ENCODE results near the gene CD82. TPM values are rescaled to one million over a fixed set of nuclear protein-coding genes. Genes with fewer than 3 reads are reported as not detected.

Gene CD82
- total RNA-seq, 1 donor from 2014 or later, result 16.1 TPM

GRCh38 chr11:44576656-44577055, 11.2 kb downstream of the CD82 start:
- TF ChIP-seq CTCF (IDR thresholded peaks at IDR 0.05; ENCODE audit: unreplicated experiment), result no peak
- H3K4me3 Mint-ChIP-seq (ENCODE audit: unreplicated experiment), result no peak overlapping the region
- H3K4me1 Mint-ChIP-seq (ENCODE audit: unreplicated experiment), result peaks cover 18% of the 10 kb centered on the region
- peaks cover 3% of the 10 kb centered on the region for H3K27me3 Mint-ChIP-seq (ENCODE audit: unreplicated experiment)
- peaks cover 4% of the 10 kb centered on the region for H3K36me3 Mint-ChIP-seq (ENCODE audit: low read depth, unreplicated experiment)
- H3K27ac Mint-ChIP-seq (ENCODE audit: unreplicated experiment), result no peak overlapping the region
- no peaks in the 10 kb centered on the region for H3K9me3 Mint-ChIP-seq (ENCODE audit: unreplicated experiment)
- DNase-seq (ENCODE audit: low spot score), result no peak

GRCh38 chr11:44577231-44577830, 11.9 kb downstream of the CD82 start:
- no peak overlapping the region for H3K27ac Mint-ChIP-seq (ENCODE audit: unreplicated experiment)
- no peak for TF ChIP-seq CTCF (IDR thresholded peaks at IDR 0.05; ENCODE audit: unreplicated experiment)
- peaks cover 13% of the 10 kb centered on the region for H3K4me1 Mint-ChIP-seq (ENCODE audit: unreplicated experiment)
- DNase-seq (ENCODE audit: low spot score), result no peak
- no peaks in the 10 kb centered on the region for H3K9me3 Mint-ChIP-seq (ENCODE audit: unreplicated experiment)
- no peak overlapping the region for H3K4me3 Mint-ChIP-seq (ENCODE audit: unreplicated experiment)
- H3K36me3 Mint-ChIP-seq (ENCODE audit: low read depth, unreplicated experiment), result peaks cover 2% of the 10 kb centered on the region
- H3K27me3 Mint-ChIP-seq (ENCODE audit: unreplicated experiment), result peaks cover 9% of the 10 kb centered on the region

GRCh38 chr11:44578279-44578678, 12.8 kb downstream of the CD82 start:
- peaks cover under 1% of the 10 kb centered on the region for H3K9me3 Mint-ChIP-seq (ENCODE audit: unreplicated experiment)
- H3K27me3 Mint-ChIP-seq (ENCODE audit: unreplicated experiment), result peaks cover 10% of the 10 kb centered on the region
- no peak overlapping the region for H3K27ac Mint-ChIP-seq (ENCODE audit: unreplicated experiment)
- no peak overlapping the region for H3K4me3 Mint-ChIP-seq (ENCODE audit: unreplicated experiment)
- TF ChIP-seq CTCF (IDR thresholded peaks at IDR 0.05; ENCODE audit: unreplicated experiment), result no peak
- no peak for DNase-seq (ENCODE audit: low spot score)
- H3K4me1 Mint-ChIP-seq (ENCODE audit: unreplicated experiment), result peaks cover 11% of the 10 kb centered on the region
- peaks cover 5% of the 10 kb centered on the region for H3K36me3 Mint-ChIP-seq (ENCODE audit: low read depth, unreplicated experiment)

GRCh38 chr11:44579302-44579761, 13.9 kb downstream of the CD82 start:
- peaks cover 11% of the 10 kb centered on the region for H3K27me3 Mint-ChIP-seq (ENCODE audit: unreplicated experiment)
- H3K36me3 Mint-ChIP-seq (ENCODE audit: low read depth, unreplicated experiment), result peaks cover 5% of the 10 kb centered on the region
- no peak overlapping the region for H3K27ac Mint-ChIP-seq (ENCODE audit: unreplicated experiment)
- DNase-seq (ENCODE audit: low spot score), result no peak
- H3K4me1 Mint-ChIP-seq (ENCODE audit: unreplicated experiment), result peaks cover 8% of the 10 kb centered on the region
- TF ChIP-seq CTCF (IDR thresholded peaks at IDR 0.05; ENCODE audit: unreplicated experiment), result no peak
- no peak overlapping the region for H3K4me3 Mint-ChIP-seq (ENCODE audit: unreplicated experiment)
- peaks cover 7% of the 10 kb centered on the region for H3K9me3 Mint-ChIP-seq (ENCODE audit: unreplicated experiment)

- Mint-ChIP-seq H3K4me1 (ENCODE audit: unreplicated experiment) (peaks cover 3% of the 10 kb centered on the region), H3K4me3 (ENCODE audit: unreplicated experiment) (no peak overlapping the region), H3K9me3 (ENCODE audit: unreplicated experiment) (peaks cover 7% of the 10 kb centered on the region), H3K36me3 (ENCODE audit: low read depth, unreplicated experiment) (peaks cover 5% of the 10 kb centered on the region), H3K27me3 (ENCODE audit: unreplicated experiment) (peaks cover 11% of the 10 kb centered on the region), H3K27ac (ENCODE audit: unreplicated experiment) (no peak overlapping the region)
- no peak for TF ChIP-seq CTCF (IDR thresholded peaks at IDR 0.05; ENCODE audit: unreplicated experiment)
- no peak for DNase-seq (ENCODE audit: low spot score)
Observed at GRCh38 chr11:44580701-44581100, 15.2 kb downstream of the CD82 start.
